NOMO-1 treated with DMSO at 0.1 percent for 48 hours (cell line): ENCODE data around the gene LYRM4.

ENCODE experiments used
- DNase-seq: peaks from one replicate; lab custom pipeline; 2025; ENCODE audit not compliant: unreplicated experiment; lab: John Stamatoyannopoulos, UW

Gene LYRM4

DNA sequence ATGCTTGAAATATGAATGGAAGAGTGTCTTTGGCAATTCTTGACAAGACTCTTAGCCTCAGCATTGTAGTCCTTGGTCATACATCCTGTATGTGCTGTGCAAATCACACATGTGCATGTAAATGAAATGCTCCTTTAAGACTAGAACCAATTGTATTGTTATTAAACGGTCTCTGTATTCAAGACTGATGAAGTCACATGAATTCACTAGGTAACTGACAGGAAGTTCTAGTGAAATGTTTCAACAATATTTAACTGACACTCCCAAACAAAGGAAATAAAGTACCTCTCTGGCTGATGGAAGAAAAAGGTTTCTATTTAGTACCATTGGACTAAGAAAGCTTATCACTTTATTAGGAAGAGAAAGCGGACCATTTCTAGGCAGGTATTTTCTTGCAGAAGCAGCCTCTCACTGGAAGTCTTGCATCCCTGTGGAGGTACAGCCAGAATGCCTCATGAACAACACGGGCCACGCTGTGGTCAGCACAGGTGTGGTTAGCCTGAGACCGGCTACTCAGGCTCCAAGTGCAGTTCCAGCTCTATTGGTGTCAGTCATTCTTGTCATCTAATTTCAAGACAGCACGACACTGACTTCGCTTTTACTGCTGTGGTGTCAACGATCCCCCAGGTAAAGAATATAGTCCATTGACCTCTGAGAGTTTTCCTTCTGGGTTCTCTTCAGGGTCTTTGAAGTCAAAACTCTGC, 158.3 kb downstream of the LYRM4 start:
- DNase-seq = no peak

DNA sequence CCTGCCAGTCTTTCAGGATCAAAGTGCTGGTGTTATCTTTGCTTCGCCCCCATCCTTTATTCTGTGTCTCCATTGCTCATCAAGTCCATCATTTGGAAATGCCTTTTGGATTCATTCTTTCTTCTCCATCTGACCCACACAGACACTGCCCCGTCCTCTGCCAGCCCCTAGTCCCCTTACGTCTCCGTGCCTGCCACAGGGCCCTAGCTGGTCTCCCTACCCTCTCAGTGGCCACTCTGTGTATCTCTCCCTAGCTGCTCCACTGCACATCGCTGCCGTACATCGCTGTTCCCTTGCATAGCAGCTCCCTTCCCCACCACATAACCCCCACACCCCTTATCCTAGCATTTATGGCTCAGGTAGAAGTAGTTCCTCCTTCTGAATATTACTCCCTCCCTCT, 159.9 kb downstream of the LYRM4 start:
- DNase-seq = no peak

DNA sequence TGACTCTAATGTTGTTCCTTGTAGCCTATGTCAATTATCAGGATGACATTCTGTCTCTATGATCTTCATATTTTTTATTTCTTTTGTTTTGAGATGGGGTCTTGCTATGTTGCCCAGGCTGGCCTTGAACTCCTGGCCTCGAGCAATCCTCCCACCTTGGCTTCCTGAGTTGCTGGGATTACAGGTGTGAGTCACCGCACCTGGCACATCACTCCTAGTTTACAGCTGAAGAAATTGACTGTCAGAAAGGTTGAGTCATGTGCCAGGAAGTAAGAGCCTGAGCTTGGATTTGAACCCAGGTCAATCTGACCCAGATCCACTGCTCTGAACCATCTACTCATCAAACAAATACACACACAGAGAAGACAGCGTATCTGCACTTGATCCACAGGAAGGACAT, 161.2 kb downstream of the LYRM4 start:
- DNase-seq = no peak

DNA sequence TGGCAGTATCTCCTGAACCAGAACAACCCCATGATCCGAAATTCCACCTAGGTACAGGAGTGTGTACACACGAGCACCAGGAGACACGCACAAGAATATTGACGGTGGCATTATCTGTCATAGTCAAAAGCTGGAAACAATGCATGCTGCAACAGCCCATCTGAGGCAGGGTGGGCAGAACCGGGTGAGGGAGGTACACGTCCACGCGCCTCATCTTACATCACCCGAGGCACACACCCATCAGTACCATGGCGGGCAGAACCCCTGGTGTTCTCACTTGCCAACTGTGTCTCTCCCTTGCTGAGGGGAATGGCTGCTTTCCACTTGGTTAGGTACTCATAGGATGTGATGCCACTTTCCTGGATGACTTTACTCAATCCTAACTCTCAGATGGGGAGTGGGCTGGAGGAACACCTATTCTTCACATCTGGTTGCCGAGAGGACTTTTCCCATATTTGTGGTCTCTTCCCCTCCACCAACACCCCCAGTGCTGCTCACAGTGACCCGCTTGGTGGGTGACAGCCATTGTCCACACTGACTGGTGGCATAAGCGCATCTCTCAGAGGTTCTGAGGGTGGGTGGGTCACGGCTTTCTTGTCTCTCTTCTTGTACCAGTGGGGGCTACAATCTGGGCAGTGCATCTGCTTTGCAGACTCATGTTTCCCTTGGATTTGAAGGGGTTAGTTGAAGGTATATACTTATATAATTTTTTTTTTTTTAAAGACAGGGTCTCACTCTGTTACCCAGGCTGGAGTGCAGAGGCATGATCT, 162.1 kb downstream of the LYRM4 start:
- DNase-seq = no peak

DNA sequence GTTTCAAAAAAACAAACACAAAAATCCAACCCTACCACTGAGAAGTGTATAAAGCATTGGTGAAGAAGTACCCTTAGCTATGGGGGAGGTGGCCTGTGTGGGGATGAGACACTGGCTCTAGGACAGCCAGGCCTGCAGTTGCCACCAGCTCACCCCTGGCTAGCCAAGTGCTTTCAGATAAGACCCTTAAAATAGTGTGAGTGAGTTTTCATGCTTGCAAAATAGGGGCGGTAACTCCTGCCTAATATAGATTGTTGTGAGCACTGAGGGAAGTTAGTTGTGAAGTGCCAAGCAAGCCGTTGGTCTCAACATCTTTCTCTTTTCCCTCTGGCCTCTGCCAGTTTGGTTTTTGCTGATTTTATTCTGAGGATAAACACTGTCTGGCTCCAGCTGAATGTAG, 164.3 kb downstream of the LYRM4 start:
- peak; percentile 64 for DNase-seq

DNA sequence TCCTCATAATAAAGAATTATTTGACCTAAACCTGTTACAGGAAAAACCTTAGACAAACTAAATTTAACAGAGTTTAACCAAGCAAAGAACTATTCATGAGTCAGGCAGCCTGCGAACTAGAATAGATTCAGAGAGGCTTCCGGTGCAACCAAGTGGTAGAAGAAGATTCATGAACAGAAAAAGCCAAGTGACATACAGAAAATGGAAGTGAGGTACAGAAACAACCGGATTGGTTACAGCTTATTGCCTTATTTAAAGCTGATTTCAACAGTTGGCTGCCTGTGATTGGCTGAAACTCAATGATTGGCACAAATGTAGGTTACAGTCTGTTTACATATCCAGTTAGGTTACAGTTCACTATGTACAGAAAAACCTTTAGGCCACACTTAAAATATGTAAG, 165.5 kb downstream of the LYRM4 start:
- DNase-seq = peak; percentile 71

DNA sequence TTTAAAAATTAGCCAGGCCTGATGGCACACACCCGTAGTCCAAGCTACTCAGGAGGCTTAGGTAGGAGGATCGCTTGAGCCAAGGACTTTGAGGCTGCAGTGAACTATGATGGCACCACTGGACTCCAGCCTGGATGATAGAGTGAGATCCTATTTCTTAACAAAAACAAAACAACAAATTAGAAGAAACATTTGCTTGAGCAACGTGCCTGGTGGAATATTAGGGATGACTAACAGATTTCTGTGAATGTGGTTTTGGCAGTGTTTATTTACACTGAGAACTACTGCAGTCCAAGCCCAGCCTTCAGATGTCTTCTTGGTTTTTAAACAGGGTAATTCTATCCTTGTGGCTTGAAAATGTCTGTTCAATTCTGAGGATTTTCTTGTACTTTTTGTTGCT, 166.4 kb downstream of the LYRM4 start:
- DNase-seq = no peak

DNA sequence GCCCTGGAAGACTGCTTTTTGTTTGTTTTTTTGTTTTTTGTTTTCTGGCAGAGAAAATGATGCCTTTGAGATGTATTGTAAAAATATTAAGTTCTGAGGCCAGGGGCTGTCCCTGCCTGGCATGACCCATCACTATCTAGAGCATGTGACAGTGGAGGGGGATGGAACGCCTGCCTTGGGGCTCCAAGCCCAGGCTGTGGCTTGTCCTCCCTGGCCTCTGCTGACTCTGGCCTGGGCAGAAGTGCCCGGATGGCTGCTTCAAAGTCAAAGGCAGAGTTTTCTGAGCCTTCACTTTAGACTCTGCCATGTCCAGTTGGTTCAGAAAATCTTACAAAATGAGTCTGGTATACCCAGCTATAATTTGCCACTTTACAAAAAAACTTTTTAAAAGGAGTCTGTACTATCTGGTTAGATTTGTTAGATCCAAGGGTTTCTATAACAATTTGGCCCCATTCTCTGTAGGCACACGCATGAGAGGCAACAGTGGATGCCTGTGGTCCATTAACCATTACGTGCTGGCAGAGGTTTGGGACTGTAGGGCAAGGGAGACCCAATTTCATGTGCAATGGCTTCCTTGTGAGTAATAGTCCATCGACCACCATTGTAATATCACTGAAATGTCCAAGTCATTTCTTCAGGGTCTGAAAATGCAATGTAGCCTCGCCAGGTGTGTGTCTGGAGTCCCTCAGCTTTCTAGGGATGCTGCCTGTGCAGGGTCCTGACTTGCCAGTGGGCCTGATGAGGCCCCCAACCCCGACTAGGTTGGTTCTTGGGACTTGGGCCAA, 167.3 kb downstream of the LYRM4 start:
- no peak for DNase-seq

DNA sequence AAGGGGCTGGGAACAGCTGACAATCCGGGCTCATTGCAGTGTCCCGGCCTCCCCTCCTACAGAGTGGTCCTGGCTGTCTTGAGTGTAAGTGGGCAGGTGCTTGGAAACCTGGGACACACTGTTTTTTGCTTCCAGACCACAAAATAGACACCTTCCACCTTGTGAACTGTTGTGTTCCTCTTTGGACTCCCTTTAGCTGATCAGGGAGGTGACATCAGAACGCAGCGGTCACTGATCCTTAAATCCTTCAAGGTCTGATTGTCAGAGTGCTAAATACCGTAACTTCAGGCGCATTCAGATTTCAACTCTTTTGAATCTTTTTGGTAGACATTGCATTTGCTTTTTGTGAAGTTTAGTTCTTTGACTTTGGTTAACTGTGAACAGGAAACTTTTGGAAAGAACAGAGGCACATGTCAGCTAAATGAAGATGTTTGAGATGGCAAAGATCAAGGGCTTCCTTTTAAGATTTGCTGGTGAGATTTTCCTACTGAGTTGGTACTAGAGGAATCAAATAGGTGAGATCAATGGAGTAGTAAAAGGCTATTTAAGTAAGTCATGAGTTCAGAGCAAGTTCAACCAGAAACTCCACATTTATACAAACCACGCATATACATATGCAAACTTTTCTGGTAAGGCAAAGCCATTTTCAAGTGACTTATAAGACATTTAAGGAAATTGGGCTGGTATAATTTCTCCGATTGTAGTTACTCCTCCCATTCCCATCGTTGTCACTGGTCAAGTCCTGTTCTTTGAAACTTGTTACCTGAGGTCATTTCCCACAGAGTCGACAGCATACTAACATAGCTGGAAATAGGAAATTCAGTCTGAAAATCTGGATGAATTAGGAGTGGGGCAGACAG, 169.3 kb downstream of the LYRM4 start:
- DNase-seq = no peak

DNA sequence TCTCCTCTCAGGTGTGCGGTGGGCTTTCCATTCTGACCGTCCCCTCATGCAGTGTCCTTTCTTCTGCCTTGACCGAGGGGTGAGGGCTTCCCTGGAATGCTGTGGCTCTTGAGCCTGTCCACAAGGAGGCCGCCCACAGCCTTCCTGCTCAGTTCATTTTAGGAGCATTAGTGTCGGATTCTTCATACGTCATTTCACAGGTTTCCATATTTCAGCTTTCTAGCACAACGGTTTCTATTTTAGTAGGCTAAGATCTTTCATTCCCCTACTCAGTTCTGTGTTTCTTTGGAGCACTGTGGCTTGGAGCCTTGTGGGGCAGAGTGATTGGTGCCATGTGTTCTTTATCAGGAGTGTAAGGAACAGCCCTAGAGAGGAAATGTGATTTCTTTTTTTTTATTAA, 170.1 kb downstream of the LYRM4 start:
- DNase-seq = no peak

DNA sequence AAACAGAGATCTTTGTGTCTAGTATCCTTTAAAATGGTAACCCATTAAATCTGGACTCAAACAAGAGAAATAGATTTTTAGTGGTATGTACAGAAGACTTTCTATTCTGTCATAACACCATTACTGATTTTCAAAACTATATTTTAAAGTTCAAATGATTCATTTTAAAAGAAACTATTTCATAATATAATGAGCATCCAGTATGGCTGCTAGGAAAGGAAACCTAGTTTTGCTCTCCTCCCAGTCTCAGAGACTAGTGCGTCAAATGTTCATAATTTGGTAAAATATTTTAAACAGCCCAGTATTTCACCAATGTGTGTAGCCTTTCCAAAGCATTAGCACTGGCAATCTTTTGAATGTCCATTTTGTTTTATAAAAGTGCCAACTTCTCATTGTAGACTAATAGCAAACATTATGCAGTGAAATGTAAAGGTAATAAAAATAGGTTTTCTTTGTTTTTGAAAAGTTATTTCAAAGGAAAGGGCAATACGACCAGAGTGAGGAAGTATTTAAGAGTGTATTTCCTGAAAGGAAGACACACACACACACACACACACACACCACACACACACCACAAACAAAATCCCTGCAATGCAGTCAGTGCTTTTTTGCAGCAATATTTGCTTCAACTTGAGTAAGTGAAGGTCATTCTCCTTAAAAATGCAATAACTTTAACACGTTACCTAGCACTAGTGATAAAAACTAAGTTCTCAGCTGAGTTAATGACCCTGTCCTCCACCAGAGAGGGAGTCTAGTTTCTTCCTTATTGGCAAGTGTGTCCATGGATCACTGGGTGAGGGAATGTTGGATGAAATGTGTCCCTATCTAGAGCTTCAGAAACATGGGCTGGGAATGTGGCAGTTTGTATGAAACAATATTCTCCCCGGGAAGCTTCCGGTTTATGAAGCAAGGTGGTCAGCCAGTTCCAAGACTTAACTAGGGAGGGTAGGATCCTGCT, 171.0 kb downstream of the LYRM4 start:
- DNase-seq = no peak

DNA sequence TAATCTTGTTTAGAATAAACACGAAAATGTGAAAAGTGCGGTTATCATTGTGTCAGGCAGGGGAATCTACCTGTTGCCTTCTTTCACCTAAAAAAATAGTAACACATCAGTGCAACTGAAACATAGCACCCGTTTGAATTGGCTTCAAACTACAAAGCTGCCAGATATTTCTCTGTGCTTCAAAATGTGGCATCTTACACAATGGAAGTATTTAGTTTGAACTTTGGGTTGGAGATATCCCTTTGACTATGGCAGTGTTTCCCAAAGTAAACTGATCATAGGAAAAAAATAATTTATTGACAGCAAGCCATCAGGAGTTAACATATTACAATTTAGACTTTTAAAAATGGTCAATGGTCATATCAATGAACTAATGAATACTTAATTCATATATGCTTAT, 172.0 kb downstream of the LYRM4 start:
- no peak for DNase-seq

DNA sequence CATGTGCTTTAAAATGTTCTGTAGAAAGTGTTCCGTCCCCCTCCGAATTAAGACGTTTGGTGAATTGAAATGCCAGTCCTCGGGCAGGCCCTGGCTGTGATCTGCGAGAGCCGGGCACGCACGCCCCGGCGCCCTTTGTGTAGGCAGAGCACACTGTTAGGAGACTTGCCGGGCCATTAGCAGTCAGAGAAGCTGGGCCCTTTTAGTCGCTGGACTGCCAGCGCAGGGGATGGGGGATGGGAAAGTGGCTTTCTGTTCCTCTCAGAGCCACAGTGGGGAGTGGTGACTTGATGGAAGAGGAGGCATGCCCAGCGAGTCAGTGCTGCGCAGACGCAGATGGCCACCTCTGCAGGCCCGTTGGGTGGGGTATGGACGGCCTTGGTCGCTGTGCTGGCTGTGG, 173.4 kb downstream of the LYRM4 start:
- peak; percentile 87 for DNase-seq

DNA sequence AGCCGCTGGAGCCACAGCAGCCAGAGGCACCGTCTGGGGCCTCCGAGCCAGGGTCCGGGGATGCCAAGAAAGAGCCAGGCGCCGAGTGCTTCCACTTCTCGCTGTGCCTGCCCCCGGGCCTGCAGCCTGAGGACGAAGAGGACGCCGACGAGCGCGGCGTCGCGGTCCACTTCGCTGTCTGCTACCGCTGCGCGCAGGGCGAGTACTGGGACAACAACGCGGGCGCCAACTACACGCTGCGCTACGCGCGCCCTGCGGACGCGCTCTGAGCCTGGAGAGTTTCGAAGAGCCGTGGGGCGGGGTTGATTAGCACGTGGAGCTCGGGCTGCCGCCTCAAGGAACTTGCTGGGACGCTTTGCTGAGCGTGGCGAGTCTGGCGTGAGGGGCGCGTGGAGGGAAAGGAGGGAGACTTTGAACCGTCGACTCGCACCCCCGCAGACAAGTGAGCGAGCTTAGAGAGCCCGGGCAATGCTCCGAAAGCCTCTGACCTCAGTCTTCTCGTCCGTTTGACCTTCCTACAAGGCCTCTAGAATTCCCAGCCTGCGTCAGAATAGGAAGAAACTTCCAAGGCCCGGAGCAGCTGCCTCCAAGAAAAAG, 174.4 kb downstream of the LYRM4 start:
- no peak for DNase-seq

DNA sequence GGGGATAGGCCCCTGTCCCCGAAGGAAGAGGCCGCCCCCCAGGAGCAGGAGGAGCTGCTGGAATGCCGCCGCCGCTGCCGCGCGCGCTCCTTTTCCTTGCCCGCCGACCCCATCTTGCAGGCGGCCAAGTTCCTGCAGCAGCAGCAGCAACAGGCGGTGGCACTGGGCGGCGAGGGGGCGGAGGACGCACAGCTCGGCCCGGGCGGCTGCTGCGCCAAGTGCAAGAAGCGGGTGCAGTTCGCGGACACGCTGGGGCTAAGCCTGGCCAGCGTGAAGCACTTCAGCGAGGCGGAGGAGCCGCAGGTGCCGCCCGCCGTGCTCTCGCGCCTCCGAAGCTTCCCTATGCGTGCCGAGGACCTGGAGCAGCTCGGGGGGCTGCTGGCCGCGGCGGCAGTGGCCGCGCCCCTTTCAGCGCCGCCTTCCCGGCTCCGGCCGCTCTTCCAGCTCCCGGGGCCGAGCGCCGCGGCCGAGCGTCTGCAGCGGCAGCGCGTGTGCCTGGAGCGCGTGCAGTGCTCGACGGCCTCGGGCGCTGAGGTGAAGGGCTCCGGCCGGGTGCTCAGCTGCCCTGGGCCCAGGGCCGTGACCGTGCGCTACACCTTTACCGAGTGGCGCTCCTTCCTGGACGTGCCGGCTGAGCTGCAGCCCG, 175.0 kb downstream of the LYRM4 start:
- peak; percentile 30 for DNase-seq

DNA sequence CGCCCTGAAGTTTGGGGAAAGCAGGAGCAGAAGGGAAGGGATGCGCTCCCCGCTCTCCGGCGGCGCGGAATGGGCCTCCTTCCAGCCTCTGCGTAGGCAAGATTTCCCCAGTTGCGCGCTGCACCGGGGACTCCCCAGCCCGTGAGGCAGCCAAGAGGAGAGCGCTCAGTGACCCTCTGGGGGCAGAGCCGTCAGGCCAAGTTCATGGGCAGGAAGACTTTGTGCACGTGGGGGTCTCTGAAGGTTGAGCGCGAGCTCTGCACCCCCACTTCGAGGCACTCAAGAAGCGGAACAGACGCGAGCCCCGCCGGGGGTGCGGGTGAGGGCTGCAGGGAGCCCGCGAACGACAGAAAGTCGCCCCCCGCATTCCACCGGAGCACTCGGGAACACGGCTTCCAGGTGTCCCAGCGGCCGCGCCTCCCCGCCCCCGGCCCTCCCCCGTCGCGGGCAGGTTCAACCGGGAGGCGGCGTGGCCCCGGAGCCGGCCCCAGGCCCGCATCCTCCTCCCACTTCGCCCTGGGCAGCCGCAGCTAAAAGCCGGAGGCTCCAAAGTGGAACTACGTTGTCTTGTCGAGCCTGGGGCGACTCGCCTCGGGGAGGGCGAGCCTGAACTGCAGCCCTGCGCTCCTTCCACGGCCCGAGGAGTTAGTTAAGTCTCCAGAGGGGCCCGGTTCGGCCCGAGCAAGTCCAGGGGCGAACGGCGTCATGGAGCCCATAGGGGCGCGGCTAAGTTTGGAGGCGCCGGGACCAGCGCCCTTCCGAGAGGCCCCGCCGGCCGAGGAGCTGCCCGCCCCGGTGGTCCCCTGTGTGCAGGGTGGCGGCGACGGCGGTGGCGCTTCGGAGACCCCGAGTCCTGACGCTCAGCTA, 175.7 kb downstream of the LYRM4 start, which contains the start of gene PPP1R3G:
Gene PPP1R3G, plus strand, starts transcription at position 561 of the 867 bp plus-strand sequence. Its CDS starts 145 bp downstream, at position 706.
- DNase-seq = peak; percentile 42

DNA sequence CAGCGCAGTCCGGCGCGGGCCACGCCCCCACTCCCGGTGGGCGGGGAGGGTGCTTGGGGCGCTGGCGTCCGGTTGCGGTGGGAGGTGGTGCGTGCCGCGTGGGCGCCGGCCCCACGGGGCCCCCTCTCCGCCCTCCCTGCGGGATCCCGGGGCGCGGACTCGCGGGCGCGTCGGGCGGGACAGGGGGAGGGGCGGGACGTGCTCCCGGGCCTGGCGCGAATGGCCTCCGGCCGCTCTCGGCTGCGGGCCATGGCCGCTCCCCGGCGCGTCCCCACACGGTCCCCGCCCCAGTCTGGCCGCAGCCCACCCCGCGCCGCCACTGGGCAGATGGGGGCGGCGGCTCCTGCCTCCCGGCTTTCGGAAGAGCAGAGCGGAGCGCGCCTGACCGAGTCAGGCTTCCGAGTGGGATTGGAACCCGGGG, 176.4 kb downstream of the LYRM4 start:
- no peak for DNase-seq

DNA sequence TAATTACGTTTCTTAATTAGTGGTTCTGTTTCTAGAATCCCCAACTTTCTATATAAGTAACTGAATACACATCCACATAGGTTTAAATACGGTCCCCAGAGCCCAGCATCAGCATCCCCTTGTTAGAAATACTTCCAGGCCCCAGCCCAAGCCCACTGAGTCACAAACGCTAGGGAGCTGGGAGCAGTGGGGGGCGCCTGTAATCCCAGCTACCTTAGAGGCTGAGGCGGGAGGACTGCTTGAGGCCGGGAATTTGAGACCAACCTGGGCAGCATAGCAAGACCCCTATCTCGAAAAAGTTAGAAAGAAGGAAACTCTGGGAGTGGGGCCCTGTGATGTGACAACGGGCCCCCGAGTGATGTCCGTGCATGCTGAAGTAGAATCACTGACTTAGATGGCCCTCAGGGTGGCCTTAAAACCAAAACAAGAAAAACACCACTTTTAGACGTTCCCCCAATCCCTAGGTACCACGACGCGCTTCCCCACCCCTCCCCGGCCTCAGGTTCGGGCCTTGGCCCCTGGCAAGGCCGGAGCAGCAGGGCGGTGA, 176.9 kb downstream of the LYRM4 start:
- DNase-seq = no peak
